Measurements from ENCODE around the gene SPO11.

The SPO11 gene

GRCh38 chr20:57375652-57376230 lies 46.1 kb downstream of the SPO11 start:
- no peak for DNase-seq (ENCODE audit: low read depth)

GRCh38 chr20:57377350-57377749 lies 47.7 kb downstream of the SPO11 start:
- DNase-seq (ENCODE audit: low read depth), result no peak

- DNase-seq (ENCODE audit: low read depth), result no peak
These were observed 48.5 kb downstream of the SPO11 start for GRCh38 chr20:57378107-57378506.

- no peak for DNase-seq (ENCODE audit: low read depth)
These were observed 49.2 kb downstream of the SPO11 start for GRCh38 chr20:57378646-57379262.

GRCh38 chr20:57379263-57379647 lies 49.7 kb downstream of the SPO11 start:
- DNase-seq (ENCODE audit: low read depth), result no peak

GRCh38 chr20:57380081-57380750 lies 50.6 kb downstream of the SPO11 start:
- no peak for DNase-seq (ENCODE audit: low read depth)

GRCh38 chr20:57381596-57382503 lies 52.2 kb downstream of the SPO11 start:
- DNase-seq (ENCODE audit: low read depth), result no peak

GRCh38 chr20:57382516-57382915 lies 52.9 kb downstream of the SPO11 start:
- DNase-seq (ENCODE audit: low read depth), result no peak

GRCh38 chr20:57383447-57384347 lies 54.1 kb downstream of the SPO11 start:
- no peak for DNase-seq (ENCODE audit: low read depth)

- DNase-seq (ENCODE audit: low read depth), result no peak
These were observed 54.9 kb downstream of the SPO11 start for GRCh38 chr20:57384486-57384885.

GRCh38 chr20:57384953-57385761 lies 55.6 kb downstream of the SPO11 start:
- DNase-seq (ENCODE audit: low read depth), result no peak

GRCh38 chr20:57385940-57386339 lies 56.3 kb downstream of the SPO11 start:
- DNase-seq (ENCODE audit: low read depth), result no peak

- no peak for DNase-seq (ENCODE audit: low read depth)
These were observed 57.2 kb downstream of the SPO11 start for GRCh38 chr20:57386762-57387161.

GRCh38 chr20:57387463-57387862 lies 57.9 kb downstream of the SPO11 start:
- no peak for DNase-seq (ENCODE audit: low read depth)

- no peak for DNase-seq (ENCODE audit: low read depth)
These were observed 58.4 kb downstream of the SPO11 start for GRCh38 chr20:57387945-57388371.

- no peak for DNase-seq (ENCODE audit: low read depth)
These were observed 59.5 kb downstream of the SPO11 start for GRCh38 chr20:57388953-57389694.

GRCh38 chr20:57389695-57390603 lies 60.3 kb downstream of the SPO11 start:
- peak; percentile 64 for DNase-seq (ENCODE audit: low read depth)

- peak; percentile 61 for DNase-seq (ENCODE audit: low read depth)
These were observed 61.2 kb downstream of the SPO11 start, which contains the start of gene RBM38 for GRCh38 chr20:57390604-57391438. RBM38 (plus strand) TSS chr20:57391396; CDS start chr20:57391582, 186 bp downstream.

All from T-helper 22 cell (primary cell).